ENCODE results near the gene TASL. TPM values are rescaled to one million over a fixed set of nuclear protein-coding genes. Genes with fewer than 3 reads are reported as not detected.

The TASL gene
- total RNA-seq, 1 experiment from 2014 or later, result not detected

DNA sequence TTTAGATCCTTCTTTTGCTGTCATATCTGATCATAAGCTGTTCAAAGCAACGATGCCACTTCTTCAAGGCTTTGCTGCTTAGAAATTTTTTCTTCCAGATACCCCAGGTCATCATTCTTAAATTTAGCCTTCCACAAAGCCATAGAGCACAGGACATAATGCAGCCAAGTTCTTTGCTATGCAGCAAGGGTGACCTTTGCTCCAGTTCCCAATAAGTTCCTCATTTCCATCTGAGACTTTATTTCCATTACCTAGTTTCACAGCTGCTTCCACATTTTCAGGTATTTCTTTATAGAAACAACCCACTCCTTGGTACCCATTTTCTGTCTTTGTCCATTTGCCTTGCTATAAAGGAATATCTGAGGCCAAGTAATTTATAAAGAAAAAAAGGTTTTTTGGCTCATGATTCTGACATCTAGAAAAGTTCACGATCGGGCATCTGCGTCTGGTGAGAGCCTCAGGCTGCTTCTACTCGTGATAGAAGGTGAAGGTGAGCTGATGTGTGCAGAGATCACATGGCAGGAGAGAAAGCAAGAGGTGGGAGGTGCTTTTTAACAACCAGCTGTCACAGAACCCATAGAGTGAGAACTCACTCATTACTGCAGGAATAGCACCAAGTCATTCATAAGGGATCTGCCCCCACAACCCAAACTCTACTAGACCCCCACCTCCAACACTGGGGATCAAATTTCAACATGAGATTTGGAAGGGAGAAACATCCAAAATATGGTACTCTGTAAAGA is 11.8 kb upstream of the TASL start:
- CTCF ChIA-PET, result no interaction called here
- in situ Hi-C loops (cut with HindIII; ENCODE audit: low pct_unique_long_range_greater_than_20kb, low sequenced_read_pairs), result no loop called here

GRCh38 chrX:30586516-30586915 is 8.9 kb upstream of the TASL start:
- H3K9me3 ChIP-seq (ENCODE audit: control insufficient read depth, insufficient read depth, low read depth, low read length), result no peaks in the 10 kb centered on the region
- in situ Hi-C loops (cut with HindIII; ENCODE audit: low pct_unique_long_range_greater_than_20kb, low sequenced_read_pairs) (no loop called here), intact Hi-C loops (cut with micrococcal nuclease; ENCODE audit: unreplicated experiment) (no loop called here)
- no peaks in the 10 kb centered on the region for H3K4me1 ChIP-seq (ENCODE audit: control insufficient read depth, insufficient read depth, low read length)
- ChIA-PET CTCF (no interaction called here), POLR2A (no interaction called here)
- no peaks in the 10 kb centered on the region for H3K36me3 ChIP-seq (ENCODE audit: control insufficient read depth, insufficient read depth, low read length)
- no peaks in the 10 kb centered on the region for H3K27me3 ChIP-seq (ENCODE audit: control insufficient read depth, insufficient read depth, low read length)
- H3K4me3 ChIP-seq (ENCODE audit: low read depth in 2 of 2, low read length in 2 of 2), result no peak overlapping the region
- H3K27ac ChIP-seq (ENCODE audit: low read length), result no peak overlapping the region
- TF ChIP-seq REST (IDR thresholded peaks at IDR 0.05; ENCODE audit: insufficient read depth in 1 of 2, low read depth in 2 of 2, low read length in 1 of 2) (no peak), TCF7L2 (IDR thresholded peaks at IDR 0.05; ENCODE audit: low read depth, low read length) (no peak), CTCF (IDR thresholded peaks at IDR 0.05) (no peak), SIN3A (IDR thresholded peaks at IDR 0.05; ENCODE audit: borderline replicate concordance, insufficient read depth, low read depth, low read length) (no peak), POLR2AphosphoS5 (IDR thresholded peaks at IDR 0.05; ENCODE audit: low read depth, low read length) (no peak)
- DNase-seq (ENCODE audit: low read depth, low spot score) (no peak), ATAC-seq (no peak)
- BruUV-seq (replicated peaks), result no TSS peak

More for the DNA sequence above, 11.8 kb upstream of the TASL start:
- ATAC-seq, result no peak
- DNase-seq (ENCODE audit: low read depth, low spot score), result no peak
- Histone ChIP-seq H3K27me3 (ENCODE audit: control insufficient read depth, insufficient read depth, low read length) (no peaks in the 10 kb centered on the region), H3K4me3 (ENCODE audit: low read depth in 2 of 2, low read length in 2 of 2) (no peak overlapping the region), H3K4me1 (ENCODE audit: control insufficient read depth, insufficient read depth, low read length) (no peaks in the 10 kb centered on the region), H3K9me3 (ENCODE audit: control insufficient read depth, insufficient read depth, low read depth, low read length) (no peaks in the 10 kb centered on the region), H3K27ac (ENCODE audit: low read length) (no peak overlapping the region), H3K36me3 (ENCODE audit: control insufficient read depth, insufficient read depth, low read length) (no peaks in the 10 kb centered on the region)
- TF ChIP-seq REST (IDR thresholded peaks at IDR 0.05; ENCODE audit: insufficient read depth in 1 of 2, low read depth in 2 of 2, low read length in 1 of 2), result no peak
- TF ChIP-seq CTCF (IDR thresholded peaks at IDR 0.05), result no peak
- TF ChIP-seq TCF7L2 (IDR thresholded peaks at IDR 0.05; ENCODE audit: low read depth, low read length), result no peak
- TF ChIP-seq POLR2AphosphoS5 (IDR thresholded peaks at IDR 0.05; ENCODE audit: low read depth, low read length), result no peak
- TF ChIP-seq SIN3A (IDR thresholded peaks at IDR 0.05; ENCODE audit: borderline replicate concordance, insufficient read depth, low read depth, low read length), result no peak
- intact Hi-C loops (cut with micrococcal nuclease; ENCODE audit: unreplicated experiment), result no loop called here
- POLR2A ChIA-PET, result no interaction called here
- no TSS peak for BruUV-seq (replicated peaks)

Measured in Panc1 (cell line).